Measurements from ENCODE around the gene SCAMP5. TPM values are rescaled to one million over a fixed set of nuclear protein-coding genes. Genes with fewer than 3 reads are reported as not detected.
A peak's percentile ranks its signal among the peaks of the same experiment; 100 is the strongest.

The SCAMP5 gene
- total RNA-seq, 1 experiment from 2014 or later = 6.2 TPM

GRCh38 chr15:75025107-75025506, 29.7 kb downstream of the SCAMP5 start:
- ChIA-PET RAD21 (ENCODE audit: low non-redundant PET in 1 of 2, low total read pairs in 2 of 2, uncharacterized antibody in 2 of 2, unreplicated experiment in 2 of 2) (no interaction called here), POLR2A (no interaction called here), CTCF (interaction anchor here (0.7 to 1.4 kb wide), 5 partner anchors 9 to 393 kb away, joined by 3 to 4 read pairs (median 3); no protein-coding TSS in a partner anchor)
- no peaks in the 10 kb centered on the region for H3K9me3 ChIP-seq (ENCODE audit: control insufficient read depth in 1 of 2, insufficient read depth in 1 of 2, low read depth in 1 of 2, low read length in 2 of 2)
- no TSS peak for BruUV-seq (replicated peaks)
- H3K27me3 ChIP-seq (ENCODE audit: insufficient read depth, low read length) = no peaks in the 10 kb centered on the region
- H2AFZ ChIP-seq (ENCODE audit: low read depth, low read length, poor library complexity, severe bottlenecking) = no peak overlapping the region
- DNase-seq (ENCODE audit: low read depth, low spot score) (no peak), ATAC-seq (no peak)
- H3K9ac ChIP-seq (ENCODE audit: low read length) = peak overlapping the region; percentile 100; the same call in 1 of the 2 replicates
- H3K36me3 ChIP-seq (ENCODE audit: control insufficient read depth in 1 of 2, insufficient read depth in 2 of 2, low read length in 2 of 2) = peaks cover 0 to under 1% of the 10 kb centered on the region in 2 experiments; a peak in 1 of 4 replicates
- TF ChIP-seq SIN3A (IDR thresholded peaks at IDR 0.05; ENCODE audit: low read depth) = no peak
- no peak for TF ChIP-seq ZBTB33 (IDR thresholded peaks at IDR 0.05; ENCODE audit: extremely low read depth, insufficient replicate concordance, low read length)
- no peak for TF ChIP-seq TCF7L2 (IDR thresholded peaks at IDR 0.05; ENCODE audit: borderline replicate concordance, extremely low read depth, insufficient read depth, insufficient read length)
- no peak for TF ChIP-seq JUND (IDR thresholded peaks at IDR 0.05)
- no peak for TF ChIP-seq RAD21 (IDR thresholded peaks at IDR 0.05; ENCODE audit: low read depth)
- TF ChIP-seq EGR1 (IDR thresholded peaks at IDR 0.05; ENCODE audit: low read depth) = no peak
- no peak for TF ChIP-seq ZFX (IDR thresholded peaks at IDR 0.05)
- no peak for TF ChIP-seq ATF3 (IDR thresholded peaks at IDR 0.05)
- no peak for TF ChIP-seq CTCF (IDR thresholded peaks at IDR 0.05 in 2 of 3, conservative IDR thresholded peaks at IDR 0.05 in 1 of 3; ENCODE audit: borderline replicate concordance in 1 of 3, insufficient read depth in 1 of 3, low read depth in 2 of 3, low read length in 2 of 3)
- no peak for TF ChIP-seq ELF1 (IDR thresholded peaks at IDR 0.05; ENCODE audit: borderline replicate concordance, low read depth)
- no peak for TF ChIP-seq REST (IDR thresholded peaks at IDR 0.05; ENCODE audit: low read depth)
- no peaks in the 10 kb centered on the region for H4K20me1 ChIP-seq (ENCODE audit: insufficient read depth)
- H3K9me2 ChIP-seq (ENCODE audit: insufficient read depth) = no peaks in the 10 kb centered on the region
- H3K4me3 ChIP-seq (replicated peaks in 1 of 2; ENCODE audit: low read depth in 1 of 2, low read length in 2 of 2) = no peak overlapping the region
- H3K27ac ChIP-seq (ENCODE audit: low read depth, low read length) = no peak overlapping the region
- intact Hi-C loops (cut with micrococcal nuclease) = no loop called here
- H3K4me1 ChIP-seq (ENCODE audit: control insufficient read depth in 1 of 2, insufficient read depth in 2 of 2, low read length in 2 of 2) = peaks cover 4 to 29% of the 10 kb centered on the region in 2 experiments; a peak in 3 of 4 replicates
- H3K79me2 ChIP-seq (ENCODE audit: insufficient read depth, low read length) = peaks cover 27% of the 10 kb centered on the region
- peak overlapping the region; percentile 90; the same call in 1 of the 2 replicates for H3K4me2 ChIP-seq (ENCODE audit: low read length)
